Measurements from ENCODE around the gene ARHGEF5.
"Not testable (repeated sequence)": the region's sequence is repeated elsewhere in the genome, so short reads cannot be mapped to it uniquely, and the experiment has no call there.

Gene ARHGEF5

DNA sequence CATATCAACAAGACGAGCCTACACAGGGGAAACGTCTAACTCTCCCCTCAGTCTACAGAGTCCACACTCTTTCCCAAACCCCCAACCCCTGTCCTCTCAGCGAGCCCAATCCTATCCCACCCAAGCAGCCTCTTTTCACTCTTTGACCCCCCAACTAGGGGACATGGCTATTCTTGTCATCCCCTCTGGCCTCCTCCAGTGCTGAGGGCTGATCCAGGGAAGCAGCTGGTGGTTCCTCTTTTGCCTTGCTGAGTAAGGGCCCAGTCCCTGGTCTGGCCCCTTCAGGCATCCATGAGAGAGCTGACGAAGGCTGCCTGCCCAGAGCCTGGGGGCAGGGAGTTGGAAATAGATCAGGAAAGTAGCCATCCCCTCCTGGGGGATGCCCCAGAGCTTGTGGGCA lies 41.9 kb downstream of the ARHGEF5 start:
- H3K36me3 Mint-ChIP-seq: no peaks in the 10 kb centered on the region

GRCh38 chr7:144398291-144398690 lies 43.1 kb downstream of the ARHGEF5 start:
- H3K36me3 Mint-ChIP-seq: no peaks in the 10 kb centered on the region
- no peaks in the 10 kb centered on the region for H3K4me1 Mint-ChIP-seq
- H3K27me3 Mint-ChIP-seq: peaks cover 19% of the 10 kb centered on the region
- DNase-seq (ENCODE audit: low spot score in 2 of 2): no peak
- no peak overlapping the region for H3K27ac Mint-ChIP-seq
- H3K9me3 Mint-ChIP-seq: no peaks in the 10 kb centered on the region
- ATAC-seq (ENCODE audit: low read depth): no peak
- H3K4me3 Mint-ChIP-seq: no peak overlapping the region

More for the DNA sequence above, 41.9 kb downstream of the ARHGEF5 start:
- ATAC-seq (ENCODE audit: low read depth) (no peak), DNase-seq (ENCODE audit: low spot score in 2 of 2) (no peak)
- no peak overlapping the region for H3K27ac Mint-ChIP-seq
- H3K27me3 Mint-ChIP-seq: peaks cover 14% of the 10 kb centered on the region
- no peaks in the 10 kb centered on the region for H3K4me1 Mint-ChIP-seq
- no peaks in the 10 kb centered on the region for H3K9me3 Mint-ChIP-seq
- H3K4me3 Mint-ChIP-seq: no peak overlapping the region

DNA sequence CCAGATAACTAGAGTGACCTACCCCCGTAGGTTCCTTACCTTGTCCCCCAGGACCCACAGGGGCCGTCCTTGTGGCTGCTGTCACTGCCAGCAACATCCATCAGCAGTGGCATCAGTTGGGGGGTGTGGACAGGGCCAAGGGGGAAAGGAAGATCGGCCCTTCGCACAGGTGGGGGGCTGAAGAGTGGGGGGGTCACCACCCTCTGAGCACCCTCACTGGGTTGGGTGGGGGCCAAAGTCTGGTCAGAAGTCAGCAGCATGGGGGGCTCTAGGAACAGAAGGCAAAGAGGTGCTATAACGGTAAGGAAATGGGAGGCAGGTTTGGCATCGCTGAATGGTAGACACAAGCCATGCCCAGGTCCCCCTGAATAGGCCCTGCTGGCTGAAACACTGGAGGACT lies 43.7 kb downstream of the ARHGEF5 start:
- Mint-ChIP-seq H3K9me3 (no peaks in the 10 kb centered on the region), H3K36me3 (no peaks in the 10 kb centered on the region), H3K27me3 (peaks cover 19% of the 10 kb centered on the region), H3K27ac (no peak overlapping the region), H3K4me3 (no peak overlapping the region), H3K4me1 (no peaks in the 10 kb centered on the region)
- ATAC-seq (ENCODE audit: low read depth) (no peak), DNase-seq (ENCODE audit: low spot score in 2 of 2) (no peak)

- DNase-seq (ENCODE audit: low spot score in 2 of 2) (no peak), ATAC-seq (ENCODE audit: low read depth) (no peak)
- no peaks in the 10 kb centered on the region for H3K36me3 Mint-ChIP-seq
- H3K27ac Mint-ChIP-seq: no peak overlapping the region
- H3K4me1 Mint-ChIP-seq: no peaks in the 10 kb centered on the region
- H3K4me3 Mint-ChIP-seq: no peak overlapping the region
- H3K9me3 Mint-ChIP-seq: no peaks in the 10 kb centered on the region
- H3K27me3 Mint-ChIP-seq: peaks cover 19% of the 10 kb centered on the region
Measured at GRCh38 chr7:144399946-144400345, 44.7 kb downstream of the ARHGEF5 start.

DNA sequence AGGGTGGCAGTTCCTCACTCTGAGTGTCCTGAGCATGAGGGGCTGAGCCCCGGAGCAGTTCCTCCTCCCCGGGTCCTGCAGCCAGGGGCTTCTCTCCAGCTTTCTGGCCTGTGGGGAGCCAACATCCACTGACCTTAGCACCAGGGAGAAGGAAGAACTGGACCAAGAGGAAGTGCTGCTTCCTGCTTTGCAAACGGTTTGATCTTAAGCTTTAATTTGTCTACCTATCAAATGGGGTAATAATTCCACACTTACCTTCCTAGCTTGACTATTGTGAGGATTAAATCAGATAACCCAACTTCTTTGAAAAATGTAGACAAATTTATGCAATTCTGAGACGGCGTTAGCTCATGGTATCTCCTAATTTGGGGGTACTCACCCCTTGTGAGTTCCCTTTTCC lies 46.3 kb downstream of the ARHGEF5 start:
- H3K4me1 Mint-ChIP-seq: no peaks in the 10 kb centered on the region
- H3K4me3 Mint-ChIP-seq: no peak overlapping the region
- no peaks in the 10 kb centered on the region for H3K36me3 Mint-ChIP-seq
- peaks cover 17% of the 10 kb centered on the region for H3K27me3 Mint-ChIP-seq
- H3K27ac Mint-ChIP-seq: no peak overlapping the region
- no peaks in the 10 kb centered on the region for H3K9me3 Mint-ChIP-seq
- DNase-seq (ENCODE audit: low spot score in 2 of 2) (no peak), ATAC-seq (ENCODE audit: low read depth) (no peak)

GRCh38 chr7:144403102-144403501 lies 47.9 kb downstream of the ARHGEF5 start:
- no peaks in the 10 kb centered on the region for H3K4me1 Mint-ChIP-seq
- peaks cover 18% of the 10 kb centered on the region for H3K27me3 Mint-ChIP-seq
- no peak overlapping the region for H3K4me3 Mint-ChIP-seq

GRCh38 chr7:144403649-144404061 lies 48.5 kb downstream of the ARHGEF5 start, which contains the start of gene NOBOX:
TSS of gene NOBOX (minus strand) at chr7:144403693.
- no peak within 1 kb of the TSS for H3K27ac Mint-ChIP-seq
- no peaks in the 10 kb centered on the region for H3K4me1 Mint-ChIP-seq
- DNase-seq (ENCODE audit: low spot score in 2 of 2) (no peak), ATAC-seq (ENCODE audit: low read depth) (no peak)
- peaks cover 19% of the 10 kb centered on the region for H3K27me3 Mint-ChIP-seq
- no peaks in the 10 kb centered on the region for H3K9me3 Mint-ChIP-seq
- no peaks in the 10 kb centered on the region for H3K36me3 Mint-ChIP-seq
- H3K4me3 Mint-ChIP-seq: no peak within 1 kb of the TSS

More at GRCh38 chr7:144403102-144403501, 47.9 kb downstream of the ARHGEF5 start:
- Mint-ChIP-seq H3K9me3 (no peaks in the 10 kb centered on the region), H3K36me3 (no peaks in the 10 kb centered on the region), H3K27ac (no peak overlapping the region)
- ATAC-seq (ENCODE audit: low read depth): no peak
- no peak for DNase-seq (ENCODE audit: low spot score in 2 of 2)

- Mint-ChIP-seq H3K4me3 (no peak overlapping the region), H3K27ac (no peak overlapping the region), H3K4me1 (no peaks in the 10 kb centered on the region), H3K36me3 (no peaks in the 10 kb centered on the region), H3K9me3 (no peaks in the 10 kb centered on the region), H3K27me3 (peaks cover 21% of the 10 kb centered on the region)
- DNase-seq (ENCODE audit: low spot score in 2 of 2) (no peak), ATAC-seq (ENCODE audit: low read depth) (no peak)
Measured at GRCh38 chr7:144404946-144405345, 49.7 kb downstream of the ARHGEF5 start.

DNA sequence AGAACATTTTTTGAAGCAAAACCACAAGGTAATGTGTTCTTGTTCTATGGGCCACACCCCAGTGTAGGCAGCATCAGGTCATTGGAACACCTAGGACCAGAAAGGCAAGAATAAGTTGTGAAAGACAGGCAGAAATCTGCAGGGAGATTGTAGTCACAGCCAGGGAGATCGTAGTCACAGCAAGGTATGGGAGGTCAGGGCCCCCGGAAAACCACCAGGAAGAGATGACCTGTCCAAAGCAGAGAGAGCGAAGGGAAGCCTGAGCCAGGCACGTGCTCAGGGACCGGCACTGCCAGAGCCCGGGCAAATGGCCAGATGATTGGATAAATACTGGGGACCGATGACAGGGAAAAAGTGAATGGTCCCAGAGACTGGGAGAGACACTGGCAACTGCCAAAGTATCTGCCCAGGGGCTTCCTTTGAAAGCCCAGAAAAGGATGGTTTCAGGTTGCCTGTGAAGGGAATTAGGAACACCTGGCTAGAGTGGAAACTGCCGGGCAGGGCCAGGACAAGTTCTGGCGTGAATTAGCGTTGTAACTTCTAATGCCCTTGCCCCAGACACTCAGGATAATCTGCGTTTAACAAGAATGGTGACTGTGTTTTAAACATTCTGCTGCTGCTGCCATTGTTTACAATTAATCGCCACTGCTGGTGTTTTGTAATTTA lies 52.2 kb downstream of the ARHGEF5 start:
- Mint-ChIP-seq H3K4me3 (no peak overlapping the region), H3K9me3 (no peaks in the 10 kb centered on the region), H3K27ac (no peak overlapping the region), H3K4me1 (no peaks in the 10 kb centered on the region), H3K27me3 (peaks cover 15% of the 10 kb centered on the region), H3K36me3 (no peaks in the 10 kb centered on the region)
- DNase-seq (ENCODE audit: low spot score in 2 of 2): no peak
- no peak for ATAC-seq (ENCODE audit: low read depth)

DNA sequence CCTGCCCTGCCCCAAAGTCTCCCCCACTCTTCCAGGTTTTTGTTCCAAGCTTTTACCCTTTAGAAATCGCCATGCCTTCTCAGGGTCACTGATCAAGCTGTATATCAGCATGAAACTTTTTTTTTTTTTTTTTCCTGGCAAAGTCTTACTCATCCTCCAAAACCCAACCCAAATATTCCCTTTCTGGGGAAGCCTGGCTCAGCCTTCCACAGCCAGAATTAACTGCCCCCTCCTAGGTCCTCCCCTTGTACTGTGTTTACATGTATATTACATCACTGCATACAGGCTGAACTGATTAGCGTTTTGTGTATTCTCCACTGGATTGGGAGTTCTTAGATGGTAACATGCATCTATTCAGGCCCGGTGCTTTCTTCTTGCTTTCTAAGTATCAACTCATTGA lies 52.9 kb downstream of the ARHGEF5 start:
- no peak for DNase-seq (ENCODE audit: low spot score in 2 of 2)
- no peaks in the 10 kb centered on the region for H3K36me3 Mint-ChIP-seq
- no peak overlapping the region for H3K4me3 Mint-ChIP-seq
- no peak for ATAC-seq (ENCODE audit: low read depth)
- no peaks in the 10 kb centered on the region for H3K9me3 Mint-ChIP-seq
- no peaks in the 10 kb centered on the region for H3K4me1 Mint-ChIP-seq
- peaks cover 12% of the 10 kb centered on the region for H3K27me3 Mint-ChIP-seq
- H3K27ac Mint-ChIP-seq: no peak overlapping the region

- no peak for ATAC-seq (ENCODE audit: low read depth)
- Mint-ChIP-seq H3K27ac (no peak overlapping the region), H3K9me3 (no peaks in the 10 kb centered on the region), H3K27me3 (peaks cover 13% of the 10 kb centered on the region), H3K36me3 (no peaks in the 10 kb centered on the region), H3K4me3 (no peak overlapping the region), H3K4me1 (no peaks in the 10 kb centered on the region)
- DNase-seq (ENCODE audit: low spot score in 2 of 2): no peak
Measured at GRCh38 chr7:144410441-144410840, 55.2 kb downstream of the ARHGEF5 start.

DNA sequence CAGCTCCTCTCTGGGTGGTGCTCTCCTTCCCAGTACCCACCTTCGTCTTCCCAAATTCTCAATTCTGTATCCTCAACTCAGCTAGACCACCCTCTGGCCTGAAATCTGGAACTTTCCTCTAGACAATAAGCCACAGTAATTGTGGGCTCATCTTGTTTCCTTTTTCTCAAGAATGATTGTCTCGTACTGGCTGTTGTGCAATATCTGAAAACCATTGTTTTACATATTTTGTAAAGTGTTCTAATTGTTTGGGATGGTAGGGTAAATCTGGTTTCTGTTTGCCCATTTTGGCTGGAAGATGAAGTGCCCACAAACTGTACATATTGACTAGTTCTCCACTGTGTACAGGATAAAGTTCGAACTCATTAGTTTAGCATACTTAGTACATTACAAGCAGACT lies 59.6 kb downstream of the ARHGEF5 start:
- Mint-ChIP-seq H3K9me3 (peaks cover 2% of the 10 kb centered on the region), H3K4me3 (no peak overlapping the region)
- ATAC-seq (ENCODE audit: low read depth): no peak

GRCh38 chr7:144415858-144416257 lies 60.7 kb downstream of the ARHGEF5 start:
- Mint-ChIP-seq H3K4me3 (no peak overlapping the region), H3K9me3 (peaks cover 2% of the 10 kb centered on the region), H3K4me1 (no peaks in the 10 kb centered on the region), H3K36me3 (no peaks in the 10 kb centered on the region), H3K27ac (no peak overlapping the region), H3K27me3 (peaks cover 6% of the 10 kb centered on the region)
- DNase-seq (ENCODE audit: low spot score in 2 of 2) (no peak), ATAC-seq (ENCODE audit: low read depth) (no peak)

More for the DNA sequence above, 59.6 kb downstream of the ARHGEF5 start:
- Mint-ChIP-seq H3K27me3 (peaks cover 6% of the 10 kb centered on the region), H3K27ac (no peak overlapping the region), H3K36me3 (no peaks in the 10 kb centered on the region), H3K4me1 (no peaks in the 10 kb centered on the region)
- DNase-seq (ENCODE audit: low spot score in 2 of 2): no peak

GRCh38 chr7:144416341-144416740 lies 61.1 kb downstream of the ARHGEF5 start:
- H3K9me3 Mint-ChIP-seq: peaks cover 2% of the 10 kb centered on the region
- no peak for ATAC-seq (ENCODE audit: low read depth)
- DNase-seq (ENCODE audit: low spot score in 2 of 2): no peak

GRCh38 chr7:144418931-144419330 lies 63.7 kb downstream of the ARHGEF5 start:
- H3K27ac Mint-ChIP-seq; ATAC-seq (ENCODE audit: low read depth); H3K27me3 Mint-ChIP-seq; DNase-seq (ENCODE audit: low spot score in 2 of 2); H3K9me3 Mint-ChIP-seq; H3K4me3 Mint-ChIP-seq; H3K36me3 Mint-ChIP-seq; H3K4me1 Mint-ChIP-seq: not testable (repeated sequence)

More at GRCh38 chr7:144416341-144416740, 61.1 kb downstream of the ARHGEF5 start:
- Mint-ChIP-seq H3K4me1 (no peaks in the 10 kb centered on the region), H3K27ac (no peak overlapping the region), H3K36me3 (no peaks in the 10 kb centered on the region), H3K4me3 (no peak overlapping the region), H3K27me3 (peaks cover 6% of the 10 kb centered on the region)
